GM13977 (cell line): Measurements from ENCODE around the gene TDRD6.
A peak's percentile ranks its signal among the peaks of the same experiment; 100 is the strongest.

ENCODE experiments used
- DNase-seq: peaks from one replicate; pipeline ENCODE4 v3.0.0; 2012; ENCODE audit warnings: low spot score
- in situ Hi-C: fragments of 300-500 bp; cut with MboI; formaldehyde crosslinking; loops from one replicate; pipeline ENCODE4 v1.12.0; 2022; ENCODE audit warnings: low sequenced_read_pairs, low pct_unique_long_range_greater_than_20kb, mixed read lengths, inconsistent platforms; ENCODE audit not compliant: unreplicated experiment
- TF ChIP-seq, protein P1 (sequence below): IDR thresholded peaks from 2 replicates; pipeline ENCODE4 v1.5.1; 2012; ENCODE audit warnings: mild to moderate bottlenecking, control low read depth; ENCODE audit not compliant: insufficient read depth; ENCODE audit errors: extremely low read depth, missing control alignments

The TDRD6 gene

DNA sequence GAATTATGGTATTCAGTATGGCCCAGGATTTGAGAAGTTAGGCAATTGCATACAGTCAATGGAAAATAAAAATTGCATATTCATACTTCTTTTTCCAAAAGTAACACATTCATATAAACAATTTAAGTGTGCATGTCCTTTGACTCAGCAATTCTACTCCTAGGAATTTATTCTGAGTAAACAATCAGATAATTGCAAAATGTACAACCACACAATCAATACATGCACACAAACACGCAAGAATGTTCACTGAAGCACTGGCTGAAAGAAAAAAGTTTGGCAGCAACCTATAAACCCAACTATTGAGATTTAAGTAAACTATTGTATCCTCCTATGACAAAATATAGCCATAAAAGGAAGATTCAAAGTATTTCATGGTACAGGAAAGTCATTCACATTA is 36.7 kb upstream of the TDRD6 start:
- DNase-seq: no peak
- TF ChIP-seq, protein P1, sequence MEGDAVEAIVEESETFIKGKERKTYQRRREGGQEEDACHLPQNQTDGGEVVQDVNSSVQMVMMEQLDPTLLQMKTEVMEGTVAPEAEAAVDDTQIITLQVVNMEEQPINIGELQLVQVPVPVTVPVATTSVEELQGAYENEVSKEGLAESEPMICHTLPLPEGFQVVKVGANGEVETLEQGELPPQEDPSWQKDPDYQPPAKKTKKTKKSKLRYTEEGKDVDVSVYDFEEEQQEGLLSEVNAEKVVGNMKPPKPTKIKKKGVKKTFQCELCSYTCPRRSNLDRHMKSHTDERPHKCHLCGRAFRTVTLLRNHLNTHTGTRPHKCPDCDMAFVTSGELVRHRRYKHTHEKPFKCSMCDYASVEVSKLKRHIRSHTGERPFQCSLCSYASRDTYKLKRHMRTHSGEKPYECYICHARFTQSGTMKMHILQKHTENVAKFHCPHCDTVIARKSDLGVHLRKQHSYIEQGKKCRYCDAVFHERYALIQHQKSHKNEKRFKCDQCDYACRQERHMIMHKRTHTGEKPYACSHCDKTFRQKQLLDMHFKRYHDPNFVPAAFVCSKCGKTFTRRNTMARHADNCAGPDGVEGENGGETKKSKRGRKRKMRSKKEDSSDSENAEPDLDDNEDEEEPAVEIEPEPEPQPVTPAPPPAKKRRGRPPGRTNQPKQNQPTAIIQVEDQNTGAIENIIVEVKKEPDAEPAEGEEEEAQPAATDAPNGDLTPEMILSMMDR: no peak
- in situ Hi-C loops: no loop called here

GRCh38 chr6:46651816-46652215 is 35.9 kb upstream of the TDRD6 start:
- no peak for DNase-seq
- in situ Hi-C loops: no loop called here
- TF ChIP-seq, protein P1: no peak

DNA sequence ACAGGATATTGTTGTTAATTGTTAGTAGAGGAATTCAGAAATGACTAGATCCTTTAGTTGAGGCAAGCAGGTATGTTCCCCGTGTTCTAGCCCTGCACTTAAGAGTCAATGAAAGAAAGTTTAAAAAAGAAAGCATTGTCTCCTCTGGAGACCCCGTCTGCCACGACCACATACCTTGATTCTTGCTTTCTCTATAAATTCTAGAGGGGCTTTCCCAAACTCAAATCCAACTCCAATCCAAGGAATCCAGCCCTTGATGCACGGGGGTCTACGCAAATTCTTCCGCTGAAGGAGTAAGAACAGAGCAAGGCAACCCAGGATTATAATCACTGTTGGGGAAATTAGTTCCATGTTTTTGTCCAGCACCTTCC is 35.5 kb upstream of the TDRD6 start:
- in situ Hi-C loops: no loop called here
- TF ChIP-seq, protein P1: no peak
- DNase-seq: no peak

DNA sequence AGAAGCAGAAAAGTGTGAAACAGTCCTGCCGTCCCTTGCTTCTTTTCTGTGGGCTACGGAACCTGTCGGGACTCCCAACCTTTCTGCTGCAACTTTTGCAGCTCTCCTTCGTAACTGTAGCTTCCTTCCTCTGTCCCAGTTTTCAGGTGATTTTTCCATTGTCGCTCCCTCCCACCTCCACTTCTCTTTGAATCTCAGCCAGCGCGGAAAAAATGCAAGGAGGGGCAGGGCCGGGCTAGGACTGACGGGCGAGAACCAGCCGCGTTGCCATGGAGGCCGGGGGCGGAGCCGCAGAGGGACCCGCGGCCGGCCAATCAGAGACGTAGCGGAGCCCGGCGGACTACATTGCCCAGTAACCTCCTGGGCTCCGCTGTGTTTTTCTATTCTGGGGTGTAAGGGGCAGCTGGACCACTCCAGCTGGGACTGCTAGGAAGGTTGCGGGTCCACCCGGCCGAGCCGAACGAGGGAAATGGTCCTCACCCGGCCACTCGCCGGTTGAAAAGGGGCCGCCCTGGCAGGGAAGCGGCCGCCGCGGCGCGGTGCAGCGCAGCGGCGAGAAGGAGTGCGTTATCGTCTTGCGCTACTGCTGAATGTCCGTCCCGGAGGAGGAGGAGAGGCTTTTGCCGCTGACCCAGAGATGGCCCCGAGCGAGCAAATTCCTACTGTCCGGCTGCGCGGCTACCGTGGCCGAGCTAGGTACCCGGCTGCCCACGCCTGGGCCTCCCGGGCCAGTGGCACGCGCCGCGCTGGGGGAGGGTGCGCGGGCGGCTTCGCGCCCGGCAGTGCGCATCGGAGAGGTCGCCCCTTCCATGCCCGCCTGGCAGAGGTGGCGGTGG is 34.9 kb upstream of the TDRD6 start, which contains the start of the genes CYP39A1 and SLC25A27:
Gene CYP39A1 (minus strand): TSS at position 216 of the 836 bp plus-strand sequence. CDS start 236 bp downstream, outside the sequence.
Gene SLC25A27 (plus strand): TSS at position 373 of the 836 bp plus-strand sequence. CDS start 218 bp downstream, at position 591.
- in situ Hi-C loops: no loop called here
- TF ChIP-seq, protein P1: no peak
- DNase-seq: peak; percentile 89

- TF ChIP-seq, protein P1: no peak
- no peak for DNase-seq
- in situ Hi-C loops: no loop called here
These were observed 34.1 kb upstream of the TDRD6 start for GRCh38 chr6:46653439-46654195.

- in situ Hi-C loops: no loop called here
- DNase-seq: no peak
- TF ChIP-seq, protein P1: no peak
These were observed 31.9 kb upstream of the TDRD6 start for GRCh38 chr6:46655803-46656202.
